Astrocyte (in vitro differentiated cells and primary cell): ENCODE data around the gene AK9.

Source experiments
- EZH2 ChIP-seq: IDR thresholded peaks from 2 replicates; pipeline ENCODE4 v1.6.1; 2012; ENCODE audit warnings: mild to moderate bottlenecking, low read length, inconsistent platforms; ENCODE audit not compliant: insufficient read depth
- TF ChIP-seq, protein P1 (sequence below): IDR thresholded peaks from 2 replicates; pipeline ENCODE4 v1.5.1; 2011; ENCODE audit warnings: low read depth, mild to moderate bottlenecking, inconsistent platforms, low read length, moderate library complexity; ENCODE audit not compliant: insufficient read depth

DNA sequence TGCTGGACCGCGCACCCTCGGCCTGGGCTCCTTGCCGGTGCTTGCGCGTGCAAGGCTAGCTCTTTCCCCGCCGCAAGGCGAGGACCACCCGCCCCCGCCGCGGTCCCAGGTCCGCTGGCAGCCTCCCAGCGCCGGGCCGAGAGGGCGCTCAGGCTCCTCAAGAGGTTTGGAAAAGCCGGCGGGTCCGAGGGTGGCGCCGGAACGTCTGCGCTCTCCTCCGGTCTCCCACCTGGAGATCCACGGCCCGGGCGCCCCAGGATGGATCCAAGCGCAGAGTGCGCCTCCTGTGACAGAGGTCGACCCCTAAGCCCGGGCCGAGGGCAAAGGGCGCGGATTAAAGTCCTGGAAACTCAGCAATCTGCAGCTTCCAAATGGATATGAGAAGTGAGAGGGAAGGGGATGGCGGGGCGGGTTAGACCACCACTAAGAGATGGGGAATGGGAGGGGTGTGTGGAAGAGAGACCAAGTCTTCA is 234.9 kb downstream of the AK9 start:
- TF ChIP-seq, protein P1, sequence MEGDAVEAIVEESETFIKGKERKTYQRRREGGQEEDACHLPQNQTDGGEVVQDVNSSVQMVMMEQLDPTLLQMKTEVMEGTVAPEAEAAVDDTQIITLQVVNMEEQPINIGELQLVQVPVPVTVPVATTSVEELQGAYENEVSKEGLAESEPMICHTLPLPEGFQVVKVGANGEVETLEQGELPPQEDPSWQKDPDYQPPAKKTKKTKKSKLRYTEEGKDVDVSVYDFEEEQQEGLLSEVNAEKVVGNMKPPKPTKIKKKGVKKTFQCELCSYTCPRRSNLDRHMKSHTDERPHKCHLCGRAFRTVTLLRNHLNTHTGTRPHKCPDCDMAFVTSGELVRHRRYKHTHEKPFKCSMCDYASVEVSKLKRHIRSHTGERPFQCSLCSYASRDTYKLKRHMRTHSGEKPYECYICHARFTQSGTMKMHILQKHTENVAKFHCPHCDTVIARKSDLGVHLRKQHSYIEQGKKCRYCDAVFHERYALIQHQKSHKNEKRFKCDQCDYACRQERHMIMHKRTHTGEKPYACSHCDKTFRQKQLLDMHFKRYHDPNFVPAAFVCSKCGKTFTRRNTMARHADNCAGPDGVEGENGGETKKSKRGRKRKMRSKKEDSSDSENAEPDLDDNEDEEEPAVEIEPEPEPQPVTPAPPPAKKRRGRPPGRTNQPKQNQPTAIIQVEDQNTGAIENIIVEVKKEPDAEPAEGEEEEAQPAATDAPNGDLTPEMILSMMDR: no peak
- TF ChIP-seq EZH2: no peak
